H1 (cell line): ENCODE results near the gene CNTN6. TPM values are rescaled to one million over a fixed set of nuclear protein-coding genes. Genes with fewer than 3 reads are reported as not detected.

Experiments used
- SAP30 ChIP-seq: fragments of 300-600 bp; sonication (generic); IDR thresholded peaks from 2 replicates; pipeline ENCODE4 v1.7.1; 2012; ENCODE audit warnings: low read length, moderate library complexity, mild to moderate bottlenecking, inconsistent platforms; ENCODE audit not compliant: insufficient read depth, insufficient replicate concordance
- polyA plus RNA-seq, 7 experiments: library from polyadenylated mRNA; depleted of rRNA in 3 of 7; stranded (reverse) in 5 of 7; unstranded in 2 of 7; fragments of >200 nt in 5 of 7; fragments of 200-250 nt in 2 of 7; gene quantifications; 1 replicate in 5 of 7; 2 replicates in 1 of 7; 4 replicates in 1 of 7; pipeline versions ENCODE4 v1.2.1 to v1.2.3, GENCODE V29; 2011 to 2013; ENCODE audit warnings: missing spikeins in 2 of 7, mixed read lengths in 2 of 7
- total RNA-seq: library from RNA; stranded (reverse); fragmentation: NEBNext Ultra II Directional; extraction: Animal tissue kit (Norgen Biotek cat#: 25700); gene quantifications from 2 replicates; pipeline ENCODE4 v1.2.1, GENCODE V29; 2021

CNTN6 gene
- total and polyA plus RNA-seq, 2 of the 8 experiments (the other 6 are each of a cell fraction or from before 2014, with no cell fraction given) = not detected

GRCh38 chr3:1135194-1135593 is 42.4 kb downstream of the CNTN6 start (continued):
- TF ChIP-seq SAP30 = no peak
